SK-N-SH (cell line): ENCODE results near the gene SCNN1G. TPM values are rescaled to one million over a fixed set of nuclear protein-coding genes. Genes with fewer than 3 reads are reported as not detected.

ENCODE experiments used
- CTCF ChIA-PET: fragments of 300-600, 350-600 bp; formaldehyde crosslinking; extraction: SDS; loops from one replicate; lab custom pipeline; 2021; lab: Yijun Ruan, JAX
- POLR2A ChIA-PET: fragments of 350-600 bp; sonication (Branson Sonifier 250); formaldehyde crosslinking; extraction: SDS; loops from one replicate; lab custom pipeline; 2020; ENCODE audit warnings: antibody characterized with exemption, inconsistent platforms; lab: Yijun Ruan, JAX
- DNase-seq: peaks from one replicate; pipeline ENCODE4 v3.0.0; 2012
- H2AFZ ChIP-seq: fragments of 200-600 bp; sonication (generic); 2 replicates; pipeline ENCODE4 v1.8.1; 2016; ENCODE audit warnings: antibody characterized with exemption, mild to moderate bottlenecking, low read depth
- H3F3A ChIP-seq: fragments of 200-600 bp; sonication (generic); replicated peaks from 2 replicates; pipeline ENCODE3; 2016; ENCODE audit warnings: antibody characterized with exemption, mild to moderate bottlenecking; ENCODE audit not compliant: insufficient read depth
- H3K27ac ChIP-seq, 2 experiments: fragments of 200-500 bp in 1 of 2; fragments of 200-600 bp in 1 of 2; sonication (Bioruptor generic) in 1 of 2; sonication (generic), shearing (Covaris generic) in 1 of 2; 2 replicates each; pipeline versions ENCODE4 v1.5.1 to v1.6.1; 2014 to 2016; ENCODE audit warnings: low read depth in 2 of 2, inconsistent platforms in 1 of 2, low read length in 1 of 2, mild to moderate bottlenecking in 1 of 2, mixed read lengths in 1 of 2
- H3K27me3 ChIP-seq: fragments of 200-600 bp; sonication (generic), shearing (Covaris generic); 2 replicates; pipeline ENCODE4 v1.6.1; 2016; ENCODE audit warnings: mixed run types; ENCODE audit not compliant: insufficient read depth
- H3K36me3 ChIP-seq, 2 experiments: fragments of 200-500 bp in 1 of 2; fragments of 200-600 bp in 1 of 2; sonication (Bioruptor generic) in 1 of 2; sonication (generic) in 1 of 2; replicated peaks in 1 of 2; 2 replicates each; pipeline versions ENCODE3 to v1.5.1; 2014 to 2016; ENCODE audit warnings: low read length in 1 of 2, mild to moderate bottlenecking in 1 of 2; ENCODE audit not compliant: insufficient read depth in 2 of 2, control insufficient read depth in 1 of 2
- H3K4me1 ChIP-seq, 2 experiments: fragments of 200-500 bp in 1 of 2; fragments of 200-600 bp in 1 of 2; sonication (Bioruptor generic) in 1 of 2; sonication (generic), shearing (Covaris generic) in 1 of 2; 2 replicates each; pipeline versions ENCODE4 v1.5.1 to v1.6.1; 2014 to 2016; ENCODE audit warnings: low read depth in 1 of 2, low read length in 1 of 2, mixed run types in 1 of 2; ENCODE audit not compliant: insufficient read depth in 2 of 2, control insufficient read depth in 1 of 2
- H3K4me2 ChIP-seq: fragments of 200-600 bp; sonication (generic), shearing (Covaris generic); 2 replicates; pipeline ENCODE4 v1.6.1; 2017; ENCODE audit warnings: mixed run types
- H3K4me3 ChIP-seq, 2 experiments: fragments of 200-500 bp in 1 of 2; fragments of 200-600 bp in 1 of 2; sonication (Bioruptor generic) in 1 of 2; sonication (generic), shearing (Covaris generic) in 1 of 2; 2 replicates each; pipeline versions ENCODE4 v1.5.1 to v1.8.1; 2014 to 2016; ENCODE audit warnings: low read depth in 2 of 2, inconsistent platforms in 1 of 2, low read length in 1 of 2, mild to moderate bottlenecking in 1 of 2, mixed read lengths in 1 of 2, moderate library complexity in 1 of 2
- H3K79me2 ChIP-seq: fragments of 200-600 bp; sonication (generic); 2 replicates; pipeline ENCODE4 v1.8.1; 2017; ENCODE audit warnings: mild to moderate bottlenecking; ENCODE audit not compliant: insufficient read depth
- H3K9ac ChIP-seq: fragments of 200-600 bp; sonication (generic); 2 replicates; pipeline ENCODE4 v1.6.1; 2017; ENCODE audit warnings: mixed run types
- H3K9me2 ChIP-seq: fragments of 200-600 bp; sonication (generic); 2 replicates; pipeline ENCODE4 v1.6.1; 2017; ENCODE audit warnings: mixed run types
- H3K9me3 ChIP-seq: fragments of 200-600 bp; sonication (generic); 2 replicates; pipeline ENCODE4 v1.6.1; 2017; ENCODE audit warnings: mixed run types, mild to moderate bottlenecking, moderate library complexity
- H4K20me1 ChIP-seq: fragments of 200-600 bp; sonication (generic); 2 replicates; pipeline ENCODE4 v1.6.1; 2017; ENCODE audit warnings: mild to moderate bottlenecking, mixed run types; ENCODE audit not compliant: insufficient read depth
- CHD2 ChIP-seq: fragments of 150-350 bp; IDR thresholded peaks from 2 replicates; pipeline ENCODE4 v1.6.1; 2018; ENCODE audit warnings: low read length; ENCODE audit not compliant: partially characterized antibody
- ELF1 ChIP-seq: IDR thresholded peaks from 2 replicates; pipeline ENCODE4 v1.4.0; 2012
- FOXJ3 ChIP-seq: sonication (generic); formaldehyde crosslinking; IDR thresholded peaks from 2 replicates; pipeline ENCODE4 v1.5.1; 2020; ENCODE audit warnings: mild to moderate bottlenecking, missing genetic modification reagents
- GATA2 ChIP-seq: sonication (generic); formaldehyde crosslinking; IDR thresholded peaks from 2 replicates; pipeline ENCODE4 v1.5.0; 2020; ENCODE audit warnings: mild to moderate bottlenecking, missing genetic modification reagents
- JUND ChIP-seq: IDR thresholded peaks from 2 replicates; pipeline ENCODE4 v1.4.0; 2012
- MEF2A ChIP-seq: IDR thresholded peaks from 2 replicates; pipeline ENCODE4 v1.4.0; 2012; ENCODE audit warnings: low read depth, borderline replicate concordance
- MXI1 ChIP-seq: IDR thresholded peaks from 2 replicates; pipeline ENCODE4 v1.6.1; 2012; ENCODE audit warnings: mild to moderate bottlenecking, low read depth, low read length, improper control_type of control experiment
- NRF1 ChIP-seq: IDR thresholded peaks from 2 replicates; pipeline ENCODE4 v1.6.1; 2012; ENCODE audit warnings: low read depth, mild to moderate bottlenecking, low read length
- POLR2AphosphoS5 ChIP-seq: IDR thresholded peaks from 2 replicates; pipeline ENCODE4 v1.6.1; 2012; ENCODE audit warnings: low read depth, low read length
- RXRA ChIP-seq: IDR thresholded peaks from 2 replicates; pipeline ENCODE4 v1.4.0; 2012; ENCODE audit warnings: low read depth, mild to moderate bottlenecking, borderline replicate concordance
- SIN3A ChIP-seq: IDR thresholded peaks from 2 replicates; pipeline ENCODE4 v1.6.1; 2012; ENCODE audit warnings: low read depth, mild to moderate bottlenecking, low read length, moderate library complexity, borderline replicate concordance
- TCF12 ChIP-seq: IDR thresholded peaks from 2 replicates; pipeline ENCODE4 v1.4.0; 2012
- YY1 ChIP-seq: IDR thresholded peaks from 2 replicates; pipeline ENCODE4 v1.4.0; 2012; ENCODE audit warnings: low read depth, mild to moderate bottlenecking
- WGBS: methylation state at CpG from one replicate; pipeline ENCODE4 v1.1.6; 2017; ENCODE audit warnings: low lambda C conversion rate; 5-methylcytosine and 5-hydroxymethylcytosine counted together
- polyA plus RNA-seq, 3 experiments: library from polyadenylated mRNA; depleted of rRNA; stranded (reverse); fragments of >200 nt; gene quantifications; 2 replicates each; pipeline ENCODE4 v1.2.3, GENCODE V29; 2012
- TF ChIP-seq, protein P1 (sequence below): IDR thresholded peaks from 2 replicates; pipeline ENCODE4 v1.4.0; 2012; ENCODE audit warnings: low read depth, borderline replicate concordance
- TF ChIP-seq, protein P2 (sequence below): IDR thresholded peaks from 2 replicates; pipeline ENCODE4 v1.4.0; 2012; ENCODE audit warnings: low read depth
- TF ChIP-seq, protein P3 (sequence below): fragments of 150-350 bp; IDR thresholded peaks from 2 replicates; pipeline ENCODE4 v1.6.1; 2017; ENCODE audit warnings: antibody characterized with exemption, low read length, low read depth, borderline replicate concordance
- TF ChIP-seq, protein P4 (sequence below): fragments of 150-350 bp; IDR thresholded peaks from 2 replicates; pipeline ENCODE4 v1.6.1; 2016; ENCODE audit warnings: mild to moderate bottlenecking, low read depth, low read length

SCNN1G gene
- polyA plus RNA-seq, 1 of the 3 experiments (the other 2 are of a cell fraction) = not detected

DNA sequence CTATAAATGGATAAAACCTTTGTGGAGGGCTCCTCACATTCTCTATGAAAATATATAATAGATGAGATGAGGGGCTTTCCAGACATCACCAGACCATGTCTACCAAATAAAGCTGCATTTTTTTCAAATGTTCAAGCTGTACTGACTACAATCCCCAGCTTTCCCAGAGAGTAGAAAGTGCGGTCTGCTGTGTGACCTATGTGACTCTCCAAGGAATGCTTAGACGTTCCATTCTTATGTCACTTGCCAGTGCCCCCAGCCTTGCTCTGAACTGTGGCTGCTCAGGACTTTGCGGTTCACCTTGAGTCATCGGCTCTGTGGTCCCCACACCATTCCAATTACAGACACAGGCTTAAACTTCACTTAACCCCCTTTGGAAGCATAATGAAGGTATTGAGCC is 71.8 kb downstream of the SCNN1G start:
- Histone ChIP-seq H3K9me3 (no peaks in the 10 kb centered on the region), H3K27ac (no peak overlapping the region), H2AFZ (no peak overlapping the region), H4K20me1 (no peaks in the 10 kb centered on the region), H3K4me1 (no peaks in the 10 kb centered on the region), H3K9me2 (no peaks in the 10 kb centered on the region), H3K4me2 (no peak overlapping the region), H3K79me2 (no peaks in the 10 kb centered on the region), H3K27me3 (no peaks in the 10 kb centered on the region), H3K4me3 (no peak overlapping the region), H3K9ac (no peak overlapping the region), H3F3A (no peaks in the 10 kb centered on the region), H3K36me3 (no peaks in the 10 kb centered on the region)
- whole genome bisulfite sequencing = 33% methylated on average over 4 of the region's 4 CpGs
- no peak for DNase-seq
- TF ChIP-seq, protein P1, sequence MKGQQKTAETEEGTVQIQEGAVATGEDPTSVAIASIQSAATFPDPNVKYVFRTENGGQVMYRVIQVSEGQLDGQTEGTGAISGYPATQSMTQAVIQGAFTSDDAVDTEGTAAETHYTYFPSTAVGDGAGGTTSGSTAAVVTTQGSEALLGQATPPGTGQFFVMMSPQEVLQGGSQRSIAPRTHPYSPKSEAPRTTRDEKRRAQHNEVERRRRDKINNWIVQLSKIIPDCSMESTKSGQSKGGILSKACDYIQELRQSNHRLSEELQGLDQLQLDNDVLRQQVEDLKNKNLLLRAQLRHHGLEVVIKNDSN = no peak
- TF ChIP-seq, protein P2, sequence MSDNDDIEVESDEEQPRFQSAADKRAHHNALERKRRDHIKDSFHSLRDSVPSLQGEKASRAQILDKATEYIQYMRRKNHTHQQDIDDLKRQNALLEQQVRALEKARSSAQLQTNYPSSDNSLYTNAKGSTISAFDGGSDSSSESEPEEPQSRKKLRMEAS = no peak
- no peak for TF ChIP-seq YY1
- no peak for TF ChIP-seq SIN3A
- TF ChIP-seq MEF2A = no peak
- TF ChIP-seq NRF1 = no peak
- no peak for TF ChIP-seq MXI1
- no peak for TF ChIP-seq POLR2AphosphoS5
- TF ChIP-seq JUND = no peak
- TF ChIP-seq TCF12 = no peak
- TF ChIP-seq GATA2 (CRISPR knock-in tag) = no peak
- TF ChIP-seq, protein P3, sequence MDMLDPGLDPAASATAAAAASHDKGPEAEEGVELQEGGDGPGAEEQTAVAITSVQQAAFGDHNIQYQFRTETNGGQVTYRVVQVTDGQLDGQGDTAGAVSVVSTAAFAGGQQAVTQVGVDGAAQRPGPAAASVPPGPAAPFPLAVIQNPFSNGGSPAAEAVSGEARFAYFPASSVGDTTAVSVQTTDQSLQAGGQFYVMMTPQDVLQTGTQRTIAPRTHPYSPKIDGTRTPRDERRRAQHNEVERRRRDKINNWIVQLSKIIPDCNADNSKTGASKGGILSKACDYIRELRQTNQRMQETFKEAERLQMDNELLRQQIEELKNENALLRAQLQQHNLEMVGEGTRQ = no peak
- TF ChIP-seq, protein P4, sequence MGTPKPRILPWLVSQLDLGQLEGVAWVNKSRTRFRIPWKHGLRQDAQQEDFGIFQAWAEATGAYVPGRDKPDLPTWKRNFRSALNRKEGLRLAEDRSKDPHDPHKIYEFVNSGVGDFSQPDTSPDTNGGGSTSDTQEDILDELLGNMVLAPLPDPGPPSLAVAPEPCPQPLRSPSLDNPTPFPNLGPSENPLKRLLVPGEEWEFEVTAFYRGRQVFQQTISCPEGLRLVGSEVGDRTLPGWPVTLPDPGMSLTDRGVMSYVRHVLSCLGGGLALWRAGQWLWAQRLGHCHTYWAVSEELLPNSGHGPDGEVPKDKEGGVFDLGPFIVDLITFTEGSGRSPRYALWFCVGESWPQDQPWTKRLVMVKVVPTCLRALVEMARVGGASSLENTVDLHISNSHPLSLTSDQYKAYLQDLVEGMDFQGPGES = no peak
- no peak for TF ChIP-seq ELF1
- ChIA-PET CTCF (no interaction called here), POLR2A (no interaction called here)

DNA sequence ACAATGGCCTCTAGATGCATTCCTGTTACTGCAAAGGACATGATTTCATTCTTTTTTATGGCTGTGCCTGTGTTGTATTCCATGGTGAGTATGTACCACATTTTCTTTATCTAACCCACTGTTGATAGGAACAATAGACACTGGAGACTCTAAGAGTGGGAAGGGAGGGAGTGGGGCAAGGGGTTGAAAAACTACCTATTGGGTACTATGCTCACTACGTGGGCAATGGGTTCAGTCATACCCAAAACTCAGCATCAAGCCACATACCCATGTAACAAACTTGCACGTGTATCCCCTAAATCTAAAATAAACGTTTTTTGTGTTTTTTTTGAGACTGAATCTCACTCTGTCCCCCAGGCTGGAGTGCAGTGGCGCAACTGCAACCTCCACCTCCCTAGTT is 72.5 kb downstream of the SCNN1G start:
- Histone ChIP-seq H4K20me1 (no peaks in the 10 kb centered on the region), H3K27ac (no peak overlapping the region), H3K4me1 (no peaks in the 10 kb centered on the region), H3K9me2 (no peaks in the 10 kb centered on the region), H3K4me2 (no peak overlapping the region), H3K79me2 (no peaks in the 10 kb centered on the region), H2AFZ (no peak overlapping the region), H3K36me3 (no peaks in the 10 kb centered on the region), H3K27me3 (no peaks in the 10 kb centered on the region), H3K9me3 (no peaks in the 10 kb centered on the region), H3F3A (no peaks in the 10 kb centered on the region), H3K9ac (no peak overlapping the region), H3K4me3 (no peak overlapping the region)
- CTCF ChIA-PET = no interaction called here
- TF ChIP-seq RXRA (no peak), JUND (no peak), CHD2 (no peak), ELF1 (no peak), FOXJ3 (CRISPR knock-in tag) (no peak), SIN3A (no peak)
- POLR2A ChIA-PET = no interaction called here
- DNase-seq = no peak
- 20% methylated on average over 4 of the region's 4 CpGs for WGBS
